Activated T-helper 9 cell treated with anti-CD3 and anti-CD28 coated beads, Interleukin-2, amount 50 U/mL, for 16 hours (primary cell): ENCODE data around the gene TJP3.

Source experiments
- DNase-seq: peaks from one replicate; pipeline ENCODE4 v3.0.0-alpha.2; 2020; ENCODE audit warnings: low read depth

TJP3 gene

GRCh38 chr19:3768015-3768747, 60.0 kb downstream of the TJP3 start:
- no peak for DNase-seq

GRCh38 chr19:3768748-3769099, 60.5 kb downstream of the TJP3 start:
- no peak for DNase-seq

GRCh38 chr19:3769494-3769893, 61.3 kb downstream of the TJP3 start:
- DNase-seq: no peak

DNA sequence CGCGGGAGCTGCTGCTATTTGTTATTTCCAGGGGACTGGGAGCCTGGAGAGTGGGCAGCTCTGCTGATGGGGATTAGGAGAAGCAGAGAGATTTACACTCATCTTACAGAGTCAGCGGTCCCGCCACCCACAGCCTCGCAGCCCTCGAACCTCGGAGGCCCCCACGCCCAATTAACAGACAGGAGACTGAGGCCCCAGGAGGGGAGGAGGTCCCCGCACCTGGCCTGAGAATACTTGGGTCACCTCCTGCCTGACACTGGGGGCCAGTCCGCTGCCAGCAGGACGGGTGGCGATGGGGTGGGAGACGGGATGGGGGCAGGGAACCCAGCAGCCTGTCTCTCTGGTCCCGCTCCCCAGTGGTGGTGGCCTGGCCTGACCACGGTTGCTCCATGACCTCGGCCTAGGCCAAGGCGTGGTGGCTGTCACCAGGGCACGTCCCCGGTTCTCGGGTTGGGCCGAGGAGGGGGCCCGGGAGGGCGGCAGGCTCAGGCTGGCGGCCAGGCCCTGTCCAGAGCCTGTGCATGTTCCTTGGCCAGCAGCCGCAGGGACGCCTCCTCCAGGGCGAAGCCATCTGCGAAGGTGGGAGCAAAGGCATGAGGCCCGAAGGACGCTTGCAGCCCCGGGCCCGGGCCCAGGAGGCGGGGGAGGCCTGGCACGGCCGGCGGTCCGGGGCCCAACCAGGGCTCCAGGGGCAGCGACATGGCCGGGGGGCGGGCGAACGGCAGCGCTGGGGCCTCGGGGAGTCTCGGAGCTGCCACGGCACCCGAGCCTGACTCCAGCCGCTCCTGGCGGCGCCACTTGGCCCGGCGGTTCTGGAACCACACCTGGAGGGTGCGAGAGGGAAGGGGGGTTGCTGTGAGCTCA, 62.2 kb downstream of the TJP3 start:
- DNase-seq: no peak

GRCh38 chr19:3771000-3771905, 63.1 kb downstream of the TJP3 start:
- no peak for DNase-seq

GRCh38 chr19:3771906-3772455, 63.8 kb downstream of the TJP3 start, which contains the start of gene RAX2:
Gene RAX2 (minus strand): TSS chr19:3772228. CDS start chr19:3771742, 486 bp downstream.
- DNase-seq: no peak

DNA sequence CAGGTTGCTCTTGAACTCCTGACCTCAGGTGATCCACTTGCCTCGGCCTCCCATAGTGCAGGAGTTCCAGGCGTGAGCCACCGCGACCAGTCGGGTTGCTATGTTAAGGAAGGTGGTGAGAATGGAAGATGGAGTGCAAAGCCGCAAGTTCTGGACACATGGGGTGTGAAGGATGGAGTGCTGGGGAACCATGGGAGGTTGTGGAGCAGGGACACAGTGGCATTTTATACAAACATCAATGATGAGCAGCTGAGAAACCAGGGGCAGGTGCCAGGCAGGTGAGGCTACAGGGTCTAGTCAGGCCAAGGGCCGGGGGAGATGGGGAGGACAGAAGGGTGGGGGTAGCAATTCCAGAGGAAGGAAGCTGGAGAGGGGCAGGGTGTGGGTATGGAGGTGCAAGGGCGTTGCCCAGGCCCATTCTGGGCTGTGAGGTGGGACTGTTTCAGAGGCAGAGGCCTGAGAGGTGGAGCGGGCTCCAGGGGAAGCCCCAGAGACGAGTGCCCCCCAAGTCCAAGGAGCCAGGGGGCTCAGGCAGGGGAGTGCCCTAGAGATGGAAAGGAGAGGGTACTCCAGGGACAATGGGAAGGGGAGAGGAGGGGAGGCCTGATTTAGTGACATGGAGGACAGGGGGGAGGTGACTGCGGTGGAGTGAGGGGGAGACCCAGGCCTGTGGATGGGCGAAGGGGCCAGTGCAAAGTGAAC, 65.8 kb downstream of the TJP3 start:
- DNase-seq: no peak

DNA sequence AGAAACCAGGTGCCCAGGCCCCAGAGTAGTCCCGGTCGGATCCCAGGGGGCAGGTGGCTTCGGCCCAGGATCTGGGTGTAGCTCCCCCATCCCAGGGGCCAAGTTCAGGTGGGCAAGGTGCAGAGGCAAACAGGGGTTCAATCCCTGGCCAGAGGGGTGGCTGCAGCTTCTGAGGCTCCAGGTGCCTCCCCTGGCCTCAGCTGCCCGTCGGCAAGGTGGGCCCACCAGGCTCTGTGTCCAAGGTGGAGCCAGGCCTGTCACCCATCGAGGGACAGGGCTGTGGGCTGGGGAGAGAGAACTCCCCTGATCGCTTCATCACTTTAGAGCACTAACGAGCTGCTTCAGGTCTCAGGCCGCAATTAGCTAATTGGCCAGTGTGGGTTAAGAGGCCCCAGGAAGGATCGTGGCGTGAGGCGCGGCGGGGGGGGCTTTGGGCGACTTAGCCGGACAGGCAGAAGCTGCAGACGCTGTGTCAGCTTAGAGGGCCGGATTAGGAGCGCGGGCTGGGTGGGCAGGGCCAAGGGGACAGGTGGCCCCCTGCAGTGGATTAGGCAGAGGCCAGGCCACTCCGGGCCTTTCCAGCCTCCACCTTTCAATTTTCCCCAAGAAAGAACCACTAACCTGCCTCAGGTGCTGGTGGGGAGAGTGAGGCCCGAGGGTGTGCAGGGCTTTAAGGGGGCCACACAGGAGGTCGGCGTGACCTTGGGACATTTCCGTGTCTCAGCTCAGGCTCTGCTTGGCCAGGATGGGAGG, 66.6 kb downstream of the TJP3 start:
- no peak for DNase-seq

GRCh38 chr19:3775374-3775711, 67.2 kb downstream of the TJP3 start:
- DNase-seq: no peak

GRCh38 chr19:3775831-3776230, 67.6 kb downstream of the TJP3 start:
- no peak for DNase-seq

DNA sequence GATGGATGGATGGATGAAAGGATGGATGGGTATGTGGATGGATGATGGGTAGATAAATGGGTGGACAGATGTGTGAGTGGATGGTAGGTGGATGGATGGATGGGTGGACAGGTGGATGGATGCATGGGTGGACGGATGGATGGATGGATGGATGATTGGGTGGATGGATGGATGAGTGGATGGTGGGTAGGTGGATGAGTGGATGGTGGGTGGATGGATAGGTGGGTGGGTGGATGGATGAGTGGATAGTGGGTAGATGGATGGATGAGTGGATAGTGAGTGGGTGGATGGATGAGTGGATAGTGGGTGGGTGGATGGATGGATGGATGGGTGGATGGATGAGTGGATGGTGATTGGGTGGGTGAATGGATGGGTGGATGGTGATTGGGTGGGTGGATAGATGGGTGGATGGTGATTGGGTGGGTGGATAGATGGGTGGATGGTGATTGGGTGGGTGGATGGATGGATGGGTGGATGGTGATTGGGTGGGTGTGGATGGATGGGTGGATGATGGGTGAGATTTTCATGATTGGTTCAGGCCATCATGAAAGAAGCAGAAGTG, 68.4 kb downstream of the TJP3 start:
- no peak for DNase-seq

DNA sequence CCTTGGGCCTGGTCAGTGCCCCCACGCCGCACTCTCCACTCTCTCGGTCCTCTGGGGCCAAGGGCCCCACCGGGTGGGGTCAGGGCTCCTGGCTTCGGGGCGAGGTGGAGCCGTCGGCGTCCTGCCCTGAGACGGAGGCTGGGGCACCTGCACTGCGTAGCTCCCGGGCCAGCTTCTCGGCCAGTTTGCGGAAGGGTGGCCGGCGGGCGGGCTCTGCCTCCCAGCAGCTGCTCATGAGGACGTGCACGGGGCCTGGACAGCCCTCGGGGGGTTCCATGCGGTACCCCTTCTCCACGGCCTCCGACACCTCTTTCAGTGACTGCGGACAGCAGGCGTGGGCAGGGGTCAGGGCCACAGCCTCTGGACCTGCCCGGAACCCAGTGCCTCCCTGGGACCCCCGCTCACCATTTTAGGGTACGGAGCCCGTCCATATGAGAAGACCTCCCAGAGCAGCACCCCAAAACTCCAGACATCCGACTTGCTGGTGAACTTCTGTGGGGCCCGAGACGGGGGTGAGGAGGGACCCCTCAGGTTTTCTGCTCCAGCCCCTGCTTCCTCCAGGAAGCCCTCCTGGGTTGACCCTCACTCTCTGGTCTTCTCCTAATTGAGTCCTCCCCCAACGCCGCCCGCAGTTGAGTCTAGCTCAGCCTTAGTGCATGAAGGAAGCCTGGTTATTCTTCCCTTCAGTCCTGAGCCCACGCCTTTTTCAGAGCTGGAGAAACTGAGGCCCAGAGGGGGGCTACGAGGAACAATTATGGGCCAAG, 70.1 kb downstream of the TJP3 start:
- DNase-seq: no peak

- DNase-seq: no peak
Observed at GRCh38 chr19:3778899-3779723, 70.9 kb downstream of the TJP3 start.

DNA sequence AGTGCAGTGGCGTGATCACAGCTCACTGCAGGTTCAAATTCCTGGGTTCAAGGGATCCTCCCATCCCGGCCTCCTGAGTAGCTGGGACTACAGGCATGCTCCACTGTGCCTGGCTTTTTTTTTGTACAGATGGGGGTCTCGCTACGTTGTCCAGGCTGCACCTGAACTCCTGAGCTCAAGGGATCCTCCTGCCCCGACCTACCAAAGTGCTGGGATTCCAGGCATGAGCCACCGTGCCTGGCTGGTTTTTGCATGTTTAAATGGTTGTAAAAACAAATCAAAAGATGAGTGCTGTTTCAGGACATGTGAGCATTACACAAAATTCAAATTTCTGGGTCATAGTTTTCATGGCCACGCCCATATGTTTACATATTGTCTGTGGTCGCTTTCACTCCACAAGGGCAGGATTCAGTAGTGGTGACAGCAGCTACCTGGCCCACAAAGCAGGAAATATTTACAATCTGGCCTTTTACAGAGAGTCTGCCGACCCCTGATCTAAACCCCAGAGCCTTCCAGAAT, 72.7 kb downstream of the TJP3 start:
- no peak for DNase-seq

DNA sequence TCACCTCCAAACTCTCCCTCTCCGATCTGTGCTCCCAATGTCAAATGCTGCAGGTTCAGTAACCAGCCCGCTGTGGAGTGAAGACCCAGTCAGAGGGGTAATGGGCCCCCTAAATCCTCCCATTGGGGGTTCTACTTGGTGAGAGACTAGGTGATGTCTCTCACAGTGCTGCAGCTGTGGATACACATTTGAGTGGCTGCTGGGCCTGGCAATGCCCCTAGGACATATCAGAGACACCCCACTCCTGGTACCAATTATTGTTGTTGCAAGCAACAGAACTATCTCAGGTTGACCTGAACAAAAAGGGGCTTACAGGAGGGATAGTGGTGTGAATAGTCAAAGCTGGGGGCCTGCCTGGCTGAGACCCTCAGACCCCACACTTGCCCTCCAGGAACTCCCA, 73.4 kb downstream of the TJP3 start:
- DNase-seq: no peak

GRCh38 chr19:3782330-3782729, 74.1 kb downstream of the TJP3 start:
- no peak for DNase-seq

- DNase-seq: no peak
Observed at GRCh38 chr19:3782903-3783302, 74.7 kb downstream of the TJP3 start.
